K562 (cell line): ENCODE measurements around the gene GPATCH2L. TPM values are rescaled to one million over a fixed set of nuclear protein-coding genes. Genes with fewer than 3 reads are reported as not detected.

Source experiments
- ATAC-seq: fragments of 200-7000 bp; cut with Tn5 transposase; 3 replicates; pipeline ENCODE4 v1.9.1; 2020; ENCODE audit warnings: moderate library complexity
- BruUV-seq: library from RNA; stranded (reverse); fragments of 400-500 nt; replicated peaks from 2 replicates; lab custom pipeline; 2021; lab: Mats Ljungman, UMichigan
- CTCF ChIA-PET: fragments of 300-600 bp; formaldehyde crosslinking; extraction: SDS; loops from one replicate; lab custom pipeline; 2021; ENCODE audit warnings: low intra/inter-chr PET ratio; lab: Yijun Ruan, JAX
- POLR2A ChIA-PET: fragments of 300-600, 350-650 bp; sonication (Branson Sonifier 250); formaldehyde crosslinking; extraction: SDS; loops from one replicate; lab custom pipeline; 2021; ENCODE audit warnings: antibody characterized with exemption, inconsistent platforms; lab: Yijun Ruan, JAX
- DNase-seq, 4 experiments: peaks; one replicate each; pipeline versions ENCODE4 v3.0.0 to v3.0.0-alpha.2; 2011 to 2018; ENCODE audit warnings: low spot score in 3 of 4, mixed read lengths in 3 of 4; ENCODE audit errors: extremely low read depth in 1 of 4
- FAIRE-seq: peaks from 2 replicates; lab custom pipeline; 2011; peaks lifted over from hg19 to GRCh38; lab: Jason Lieb, UNC
- H2AFZ ChIP-seq: 2 replicates; pipeline ENCODE4 v1.6.0; 2011; ENCODE audit warnings: low read depth, low read length, control low read depth, inconsistent platforms
- H3K27ac ChIP-seq: fragments of 200-600 bp; 3 replicates; pipeline ENCODE4 v1.8.0; 2011; ENCODE audit warnings: low read depth, mild to moderate bottlenecking, control low read depth, inconsistent platforms, low read length, moderate library complexity, mixed read lengths; ENCODE audit errors: extremely low read depth
- H3K27me3 ChIP-seq, 2 experiments: fragments of 300-600 bp in 1 of 2; 2 replicates in 1 of 2; 3 replicates in 1 of 2; pipeline versions ENCODE4 v1.6.0 to v1.8.0; 2011; ENCODE audit warnings: inconsistent platforms in 2 of 2, low read length in 2 of 2, mild to moderate bottlenecking in 1 of 2, mixed read lengths in 1 of 2, moderate library complexity in 1 of 2; ENCODE audit not compliant: control insufficient read depth in 2 of 2, insufficient read depth in 2 of 2
- H3K36me3 ChIP-seq: fragments of 300-600 bp; 3 replicates; pipeline ENCODE4 v1.8.0; 2011; ENCODE audit warnings: mild to moderate bottlenecking, low read length, inconsistent platforms; ENCODE audit not compliant: control insufficient read depth, insufficient read depth
- H3K4me1 ChIP-seq, 2 experiments: fragments of 200-600 bp in 1 of 2; replicated peaks in 1 of 2; 2 replicates in 1 of 2; 3 replicates in 1 of 2; pipeline versions ENCODE4 v1.5.1 to v1.8.0; 2011; ENCODE audit warnings: inconsistent platforms in 2 of 2, low read length in 2 of 2, mild to moderate bottlenecking in 1 of 2, mixed read lengths in 1 of 2, moderate library complexity in 1 of 2; ENCODE audit not compliant: control insufficient read depth in 2 of 2, insufficient read depth in 2 of 2
- H3K4me2 ChIP-seq: 2 replicates; pipeline ENCODE4 v1.6.1; 2011; ENCODE audit warnings: low read length, control low read depth, inconsistent platforms, mixed read lengths; ENCODE audit not compliant: insufficient read depth
- H3K4me3 ChIP-seq: fragments of 200-600 bp; sonication (generic), shearing (Covaris generic); 2 replicates; pipeline ENCODE4 v1.5.1; 2016; ENCODE audit warnings: control low read depth, inconsistent platforms
- H3K79me2 ChIP-seq: fragments of 200-600 bp; 3 replicates; pipeline ENCODE4 v1.8.0; 2011; ENCODE audit warnings: low read length, inconsistent platforms; ENCODE audit not compliant: control insufficient read depth, insufficient read depth
- H3K9ac ChIP-seq, 2 experiments: 2 replicates each; pipeline versions ENCODE4 v1.6.0 to v1.6.1; 2011; ENCODE audit warnings: low read depth in 2 of 2, low read length in 2 of 2, control low read depth in 1 of 2, inconsistent platforms in 1 of 2, mild to moderate bottlenecking in 1 of 2, mixed read lengths in 1 of 2; ENCODE audit not compliant: insufficient read depth in 1 of 2
- H3K9me1 ChIP-seq: one replicate; pipeline ENCODE4 v1.6.0; 2011; ENCODE audit warnings: inconsistent platforms, mild to moderate bottlenecking, low read length, moderate library complexity; ENCODE audit not compliant: control insufficient read depth, insufficient read depth
- H3K9me3 ChIP-seq: replicated peaks from 2 replicates; pipeline ENCODE4 v1.5.1; 2011; ENCODE audit warnings: low read depth, low read length, inconsistent platforms; ENCODE audit not compliant: control insufficient read depth, insufficient read depth
- H4K20me1 ChIP-seq: replicated peaks from 2 replicates; pipeline ENCODE4 v1.6.1; 2011; ENCODE audit warnings: low read length, inconsistent platforms, mixed read lengths; ENCODE audit not compliant: control insufficient read depth, insufficient read depth
- BCL6 ChIP-seq: fragments of 250-450 bp; sonication (Bioruptor Pico); IDR thresholded peaks from 2 replicates; pipeline ENCODE4 v1.4.0; 2020
- CTBP1 ChIP-seq: fragments of 450-650 bp; IDR thresholded peaks from 2 replicates; pipeline ENCODE4 v1.6.1; 2016; ENCODE audit warnings: borderline replicate concordance
- GABPB1 ChIP-seq: sonication (generic); formaldehyde crosslinking; IDR thresholded peaks from 2 replicates; pipeline ENCODE4 v1.8.0; 2022; ENCODE audit warnings: mild to moderate bottlenecking, missing genetic modification reagents
- GATAD2A ChIP-seq: fragments of 450-650 bp; IDR thresholded peaks from 2 replicates; pipeline ENCODE4 v1.6.1; 2017
- KDM1A ChIP-seq, 2 experiments: fragments of 450-650 bp; IDR thresholded peaks; 2 replicates each; pipeline ENCODE4 v1.6.1; 2016; ENCODE audit warnings: mild to moderate bottlenecking in 2 of 2
- KDM2B ChIP-seq: fragments of 250-450 bp; sonication (Bioruptor Pico); IDR thresholded peaks from 2 replicates; pipeline ENCODE4 v1.8.0; 2021; ENCODE audit warnings: mild to moderate bottlenecking, moderate library complexity
- MYNN ChIP-seq, 2 experiments: sonication (generic); formaldehyde crosslinking in 1 of 2; IDR thresholded peaks; 2 replicates each; pipeline versions ENCODE4 v1.5.0 to v1.6.1; 2016 to 2020; ENCODE audit warnings: antibody characterized with exemption in 1 of 2, missing genetic modification reagents in 1 of 2
- NFIC ChIP-seq: fragments of 450-650 bp; IDR thresholded peaks from 2 replicates; pipeline ENCODE4 v1.6.1; 2017; ENCODE audit warnings: mild to moderate bottlenecking, inconsistent platforms
- PPARD ChIP-seq: fragments of 250-450 bp; sonication (Bioruptor Pico); IDR thresholded peaks from 2 replicates; pipeline ENCODE4 v1.8.0; 2022; ENCODE audit warnings: inconsistent platforms, mild to moderate bottlenecking, moderate library complexity
- RFX1 ChIP-seq: fragments of 450-650 bp; IDR thresholded peaks from 2 replicates; pipeline ENCODE4 v1.6.1; 2016; ENCODE audit warnings: mild to moderate bottlenecking, moderate library complexity
- RNF2 ChIP-seq: sonication (generic); IDR thresholded peaks from 2 replicates; pipeline ENCODE4 v1.6.1; 2016
- SETDB1 ChIP-seq: IDR thresholded peaks from one replicate; pipeline ENCODE4 v1.6.1; 2012; ENCODE audit warnings: low read length, control low read depth, inconsistent platforms
- SRSF3 ChIP-seq: fragments of 200-400 bp; formaldehyde crosslinking; IDR thresholded peaks from 2 replicates; pipeline ENCODE4 v1.6.1; 2016; ENCODE audit warnings: mild to moderate bottlenecking, low read length, moderate library complexity; ENCODE audit not compliant: insufficient read depth
- ZBTB7A ChIP-seq: IDR thresholded peaks from 2 replicates; pipeline ENCODE4 v1.6.1; 2011; ENCODE audit warnings: low read depth, mild to moderate bottlenecking, low read length, moderate library complexity, borderline replicate concordance; ENCODE audit not compliant: control insufficient read depth
- ZNF263 ChIP-seq: sonication (generic); formaldehyde crosslinking; IDR thresholded peaks from 2 replicates; pipeline ENCODE4 v1.8.0; 2022; ENCODE audit warnings: mild to moderate bottlenecking, missing genetic modification reagents, borderline replicate concordance
- WGBS: fragments of 100-300 bp; shearing (Covaris generic); methylation state at CpG from one replicate; pipeline ENCODE4 v1.1.6; 2016; ENCODE audit warnings: low coverage, mixed read lengths; ENCODE audit not compliant: insufficient coverage; ENCODE audit errors: missing lambda C conversion rate; 5-methylcytosine and 5-hydroxymethylcytosine counted together
- in situ Hi-C: fragments of 300-500 bp; cut with MboI; formaldehyde crosslinking; loops from 4 replicates; pipeline ENCODE4 v1.15.0; 2018; ENCODE audit warnings: inconsistent platforms, mixed read lengths
- intact Hi-C: fragments of 100-400 bp; cut with micrococcal nuclease; formaldehyde crosslinking; loops from 2 replicates; pipeline ENCODE4 v1.14.2; 2022
- polyA plus RNA-seq, 8 experiments: library from polyadenylated mRNA; depleted of rRNA in 4 of 8; stranded (reverse) in 5 of 8; unstranded in 3 of 8; fragments of >200 nt; fragmentation: Nextera tagmentation in 2 of 8; fragmentation: Illumina TruSeq in 1 of 8; extraction: Ambion mirVana in 2 of 8; extraction: Trizol in 1 of 8; gene quantifications; 2 replicates each; pipeline versions ENCODE4 v1.2.1 to v1.2.3, GENCODE V29; 2011 to 2014; ENCODE audit warnings: inconsistent platforms in 1 of 8, missing spikeins in 1 of 8
- total RNA-seq, 7 experiments: library from RNA; depleted of rRNA in 6 of 7; stranded (reverse); fragments of >200 nt in 6 of 7; fragmentation: Illumina TruSeq in 2 of 7; extraction: Trizol in 2 of 7; gene quantifications; 2 replicates each; pipeline versions ENCODE4 v1.2.1 to v1.2.3, GENCODE V29; 2011 to 2021; ENCODE audit warnings: low replicate concordance in 1 of 7
- TF ChIP-seq, protein P1 (sequence below): sonication (generic); formaldehyde crosslinking; IDR thresholded peaks from 2 replicates; pipeline ENCODE4 v1.8.1; 2023; ENCODE audit warnings: mild to moderate bottlenecking, missing genetic modification reagents, moderate library complexity

Gene GPATCH2L
- total and polyA plus RNA-seq, 9 of the 15 experiments (the other 6 are each of a cell fraction or from before 2014, with no cell fraction given), result 13.1 to 39.6 (median 20.0) TPM

- Histone ChIP-seq H3K4me1 (no peaks in the 10 kb centered on the region), H3K4me2 (no peak overlapping the region), H3K9ac (no peak overlapping the region), H3K4me3 (no peak overlapping the region), H3K27ac (no peak overlapping the region), H2AFZ (no peak overlapping the region), H3K27me3 (no peaks in the 10 kb centered on the region), H3K9me1 (no peaks in the 10 kb centered on the region), H3K9me3 (no peaks in the 10 kb centered on the region), H3K79me2 (peaks cover 18% of the 10 kb centered on the region), H4K20me1 (no peaks in the 10 kb centered on the region), H3K36me3 (peaks cover 76% of the 10 kb centered on the region)
- 84% methylated on average over 3 of the region's 3 CpGs for WGBS
- ChIA-PET CTCF (no interaction called here), POLR2A (no interaction called here)
- no TSS peak for BruUV-seq
- FAIRE-seq (no peak), DNase-seq (no peak), ATAC-seq (no peak)
- no peak for TF ChIP-seq ZBTB7A
- no peak for TF ChIP-seq KDM1A (IDR thresholded peaks at IDR 0.05)
- no peak for TF ChIP-seq BCL6 (CRISPR knock-in tag)
- no peak for TF ChIP-seq GATAD2A
- TF ChIP-seq CTBP1, result no peak
- no peak for TF ChIP-seq ZNF263 (CRISPR knock-in tag)
- TF ChIP-seq KDM2B, result no peak
- intact Hi-C loops (no loop called here), in situ Hi-C loops (no loop called here)
Measured at GRCh38 chr14:76169776-76170175, 18.1 kb downstream of the GPATCH2L start.

- Histone ChIP-seq H3K4me2 (no peak overlapping the region), H3K4me3 (no peak overlapping the region), H3K27me3 (no peaks in the 10 kb centered on the region), H3K4me1 (no peaks in the 10 kb centered on the region), H2AFZ (no peak overlapping the region)
- WGBS, result 89% methylated on average over 1 of the region's 2 CpGs
- no peak for FAIRE-seq
- POLR2A ChIA-PET, result interaction anchor here (1.4 kb wide), 1 partner anchor 9 kb away, joined by 4 read pairs; no protein-coding TSS in a partner anchor
- in situ Hi-C loops, result no loop called here
- TF ChIP-seq RNF2 (no peak), NFIC (no peak), SETDB1 (no peak), RFX1 (peak; percentile 7; the same call in 1 of the 2 replicates), GABPB1 (CRISPR knock-in tag) (no peak), PPARD (no peak), MYNN (IDR thresholded peaks at IDR 0.05) (peak; percentile 88), MYNN (CRISPR knock-in tag; IDR thresholded peaks at IDR 0.05) (no peak), SRSF3 (no peak)
- TF ChIP-seq, protein P1, sequence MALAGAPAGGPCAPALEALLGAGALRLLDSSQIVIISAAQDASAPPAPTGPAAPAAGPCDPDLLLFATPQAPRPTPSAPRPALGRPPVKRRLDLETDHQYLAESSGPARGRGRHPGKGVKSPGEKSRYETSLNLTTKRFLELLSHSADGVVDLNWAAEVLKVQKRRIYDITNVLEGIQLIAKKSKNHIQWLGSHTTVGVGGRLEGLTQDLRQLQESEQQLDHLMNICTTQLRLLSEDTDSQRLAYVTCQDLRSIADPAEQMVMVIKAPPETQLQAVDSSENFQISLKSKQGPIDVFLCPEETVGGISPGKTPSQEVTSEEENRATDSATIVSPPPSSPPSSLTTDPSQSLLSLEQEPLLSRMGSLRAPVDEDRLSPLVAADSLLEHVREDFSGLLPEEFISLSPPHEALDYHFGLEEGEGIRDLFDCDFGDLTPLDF (CRISPR knock-in tag), result no peak
- TF ChIP-seq, all 486 proteins: peak for 2
- intact Hi-C loops, result no loop called here
- H3K9ac ChIP-seq, result no peak overlapping the region
- H3K27ac ChIP-seq, result no peak overlapping the region
- no peaks in the 10 kb centered on the region; the same call in 2 of the 3 replicates for H3K79me2 ChIP-seq
- peaks cover 75% of the 10 kb centered on the region; the same call in 2 of the 3 replicates for H3K36me3 ChIP-seq
- CTCF ChIA-PET, result no interaction called here
- no peaks in the 10 kb centered on the region for H4K20me1 ChIP-seq
- no peaks in the 10 kb centered on the region for H3K9me1 ChIP-seq
- no peaks in the 10 kb centered on the region for H3K9me3 ChIP-seq
- ATAC-seq (no peak), DNase-seq (no peak)
- no TSS peak for BruUV-seq
Measured at GRCh38 chr14:76174982-76175381, 23.3 kb downstream of the GPATCH2L start.
